AML-193 (cell line): ENCODE data around the gene PTPRB.

Experiments
- DNase-seq, 2 experiments: peaks; one replicate each; lab custom pipeline; 2025; lab: John Stamatoyannopoulos, UW

The PTPRB gene

GRCh38 chr12:70643939-70644338, 6.7 kb upstream of the PTPRB start:
- no peak for DNase-seq

- no peak for DNase-seq
Measured at GRCh38 chr12:70641691-70642090, 4.5 kb upstream of the PTPRB start.

GRCh38 chr12:70640901-70641300, 3.7 kb upstream of the PTPRB start:
- DNase-seq = no peak

GRCh38 chr12:70639535-70639934, 2.3 kb upstream of the PTPRB start:
- no peak for DNase-seq

- no peak for DNase-seq
Measured at GRCh38 chr12:70638639-70639360, 1.6 kb upstream of the PTPRB start.

GRCh38 chr12:70635755-70636154, 1.5 kb downstream of the PTPRB start:
- no peak for DNase-seq

GRCh38 chr12:70628701-70629480, 8.3 kb downstream of the PTPRB start:
- no peak for DNase-seq

- no peak for DNase-seq
Measured at GRCh38 chr12:70627677-70628076, 9.6 kb downstream of the PTPRB start.

GRCh38 chr12:70626180-70626579, 11.0 kb downstream of the PTPRB start:
- DNase-seq = no peak

GRCh38 chr12:70619471-70620152, 17.6 kb downstream of the PTPRB start:
- DNase-seq = no peak

- no peak for DNase-seq
Measured at GRCh38 chr12:70618371-70618770, 18.9 kb downstream of the PTPRB start.

GRCh38 chr12:70617450-70617849, 19.8 kb downstream of the PTPRB start:
- DNase-seq = no peak

GRCh38 chr12:70615174-70615866, 21.9 kb downstream of the PTPRB start:
- DNase-seq = no peak

- no peak for DNase-seq
Measured at GRCh38 chr12:70609739-70610491, 27.3 kb downstream of the PTPRB start.

GRCh38 chr12:70609203-70609602, 28.0 kb downstream of the PTPRB start:
- no peak for DNase-seq

- DNase-seq = no peak
Measured at GRCh38 chr12:70608184-70608583, 29.0 kb downstream of the PTPRB start.

GRCh38 chr12:70607107-70607506, 30.1 kb downstream of the PTPRB start:
- DNase-seq = no peak

GRCh38 chr12:70605976-70606375, 31.3 kb downstream of the PTPRB start:
- no peak for DNase-seq

GRCh38 chr12:70604662-70605061, 32.6 kb downstream of the PTPRB start:
- no peak for DNase-seq

- no peak for DNase-seq
Measured at GRCh38 chr12:70603044-70603443, 34.2 kb downstream of the PTPRB start.

- no peak for DNase-seq
Measured at GRCh38 chr12:70598467-70599193, 38.6 kb downstream of the PTPRB start.
